ENCODE results near the gene METTL17. TPM values are rescaled to one million over a fixed set of nuclear protein-coding genes. Genes with fewer than 3 reads are reported as not detected.
A peak's percentile ranks its signal among the peaks of the same experiment; 100 is the strongest.
"Not testable (repeated sequence)": the region's sequence is repeated elsewhere in the genome, so short reads cannot be mapped to it uniquely, and the experiment has no call there.

METTL17 gene
- total RNA-seq, 2 experiments from 2014 or later: 92.0 to 94.8 TPM

- Histone ChIP-seq H3K4me3 (ENCODE audit: low read length) (no peak overlapping the region), H3K36me3 (ENCODE audit: insufficient read depth, low read length) (no peaks in the 10 kb centered on the region), H3K27ac (ENCODE audit: low read depth in 1 of 2, low read length in 2 of 2) (no peak overlapping the region), H3K9me3 (ENCODE audit: control insufficient read depth in 1 of 2, insufficient read depth in 1 of 2, low read length in 2 of 2) (no peaks in the 10 kb centered on the region), H3K4me1 (ENCODE audit: insufficient read depth, low read length) (no peaks in the 10 kb centered on the region), H3K27me3 (ENCODE audit: control insufficient read depth in 1 of 2, insufficient read depth in 2 of 2, low read length in 2 of 2) (no peaks in the 10 kb centered on the region)
- Mint-ChIP-seq H3K27ac (no peak overlapping the region), H3K9me3 (no peaks in the 10 kb centered on the region), H3K36me3 (ENCODE audit: low read depth) (no peaks in the 10 kb centered on the region), H3K4me1 (ENCODE audit: low read depth) (no peaks in the 10 kb centered on the region), H3K27me3 (peaks cover 13% of the 10 kb centered on the region), H3K4me3 (no peak overlapping the region)
- ATAC-seq (ENCODE audit: poor library complexity) (no peak), DNase-seq (no peak)
- POLR2A ChIA-PET: no interaction called here
- intact Hi-C loops (cut with DNase I, micrococcal nuclease): no loop called here
- CTCF ChIA-PET: interaction anchor here (3.5 kb wide), 1 partner anchor 11 kb away, joined by 22 read pairs; no protein-coding TSS in a partner anchor
- no peak for TF ChIP-seq CTCF (IDR thresholded peaks at IDR 0.05)
Observed at GRCh38 chr14:20982646-20983369, 7.0 kb upstream of the METTL17 start.

GRCh38 chr14:20985650-20986049 lies 4.1 kb upstream of the METTL17 start:
- H3K9me3 ChIP-seq (ENCODE audit: control insufficient read depth in 1 of 2, insufficient read depth in 1 of 2, low read length in 2 of 2); DNase-seq; H3K27me3 Mint-ChIP-seq; H3K27ac ChIP-seq (ENCODE audit: low read depth in 1 of 2, low read length in 2 of 2); POLR2A ChIA-PET; H3K4me3 Mint-ChIP-seq; H3K4me3 ChIP-seq (ENCODE audit: low read length); H3K27ac Mint-ChIP-seq; intact Hi-C loops (cut with DNase I, micrococcal nuclease); H3K27me3 ChIP-seq (ENCODE audit: control insufficient read depth in 1 of 2, insufficient read depth in 2 of 2, low read length in 2 of 2); ATAC-seq (ENCODE audit: poor library complexity); H3K9me3 Mint-ChIP-seq; H3K36me3 ChIP-seq (ENCODE audit: insufficient read depth, low read length): not testable (repeated sequence)
- peaks cover 15% of the 10 kb centered on the region for H3K4me1 ChIP-seq (ENCODE audit: insufficient read depth, low read length)
- Mint-ChIP-seq H3K4me1 (ENCODE audit: low read depth) (peaks cover 22% of the 10 kb centered on the region), H3K36me3 (ENCODE audit: low read depth) (peaks cover 12% of the 10 kb centered on the region)
- CTCF ChIA-PET: interaction anchor here (0.8 to 1.0 kb wide), 2 partner anchors 11 to 14 kb away, joined by 3 read pairs; no protein-coding TSS in a partner anchor

- no peak for TF ChIP-seq CTCF (IDR thresholded peaks at IDR 0.05)
- ATAC-seq (ENCODE audit: poor library complexity) (no peak), DNase-seq (peak in 2 of 14 experiments; percentile 38 to 54)
- Histone ChIP-seq H3K27me3 (ENCODE audit: control insufficient read depth in 1 of 2, insufficient read depth in 2 of 2, low read length in 2 of 2) (no peaks in the 10 kb centered on the region), H3K27ac (ENCODE audit: low read depth in 1 of 2, low read length in 2 of 2) (no peak overlapping the region), H3K4me3 (ENCODE audit: low read length) (no peak overlapping the region), H3K36me3 (ENCODE audit: insufficient read depth, low read length) (peaks cover under 1% of the 10 kb centered on the region), H3K9me3 (ENCODE audit: control insufficient read depth in 1 of 2, insufficient read depth in 1 of 2, low read length in 2 of 2) (no peaks in the 10 kb centered on the region), H3K4me1 (ENCODE audit: insufficient read depth, low read length) (peaks cover 24% of the 10 kb centered on the region)
- Mint-ChIP-seq H3K9me3 (no peaks in the 10 kb centered on the region), H3K27me3 (peaks cover 8% of the 10 kb centered on the region), H3K4me3 (no peak overlapping the region), H3K27ac (no peak overlapping the region), H3K36me3 (ENCODE audit: low read depth) (peaks cover 20% of the 10 kb centered on the region), H3K4me1 (ENCODE audit: low read depth) (peaks cover 32% of the 10 kb centered on the region)
- POLR2A ChIA-PET: no interaction called here
- CTCF ChIA-PET: no interaction called here
- intact Hi-C loops (cut with DNase I, micrococcal nuclease): no loop called here
Observed at GRCh38 chr14:20986811-20987210, 3.0 kb upstream of the METTL17 start.

Measured in CD4-positive, alpha-beta T cell (primary cell).